Left renal cortex interstitium (tissue), 4 donors: ENCODE measurements around the gene C1QC. TPM values are rescaled to one million over a fixed set of nuclear protein-coding genes. Genes with fewer than 3 reads are reported as not detected.
"Not testable (repeated sequence)": the region's sequence is repeated elsewhere in the genome, so short reads cannot be mapped to it uniquely, and the experiment has no call there.

Experiments
- DNase-seq, 4 donors: peaks; one replicate each; pipeline ENCODE4 v3.0.0-alpha.2; 2013; ENCODE audit warnings: low read depth in 4 of 4, low spot score in 2 of 4, missing footprints in 1 of 4
- polyA plus RNA-seq, 4 donors: library from polyadenylated mRNA; unstranded; fragments of 120-200 nt; gene quantifications; one replicate each; pipeline ENCODE4 v1.2.1, GENCODE V29; 2013; ENCODE audit not compliant: insufficient read length in 4 of 4

Gene C1QC
- polyA plus RNA-seq, 4 donors = 9.4 to 20.7 (median 13.2) TPM

GRCh38 chr1:22645931-22646330, 2.5 kb downstream of the C1QC start:
- no peak for DNase-seq

- DNase-seq = no peak
These were observed 3.0 kb downstream of the C1QC start for GRCh38 chr1:22646384-22646783.

- DNase-seq = no peak
These were observed 6.8 kb downstream of the C1QC start for GRCh38 chr1:22650089-22650693.

GRCh38 chr1:22651941-22652856, 8.8 kb downstream of the C1QC start:
- DNase-seq = no peak

- DNase-seq = no peak
These were observed 9.5 kb downstream of the C1QC start, which contains the start of gene C1QB for GRCh38 chr1:22652881-22653316. Gene C1QB (plus strand): TSS chr1:22653236. CDS start chr1:22659463, 6,227 bp downstream.

GRCh38 chr1:22654692-22655091, 11.3 kb downstream of the C1QC start:
- no peak for DNase-seq

GRCh38 chr1:22658385-22659163, 15.1 kb downstream of the C1QC start:
- no peak for DNase-seq

- DNase-seq = no peak
These were observed 17.3 kb downstream of the C1QC start for GRCh38 chr1:22660716-22661241.

GRCh38 chr1:22661880-22662279, 18.4 kb downstream of the C1QC start:
- no peak for DNase-seq

GRCh38 chr1:22662318-22662717, 18.9 kb downstream of the C1QC start:
- no peak for DNase-seq

- DNase-seq = no peak
These were observed 19.6 kb downstream of the C1QC start for GRCh38 chr1:22662986-22663408.

- no peak for DNase-seq
These were observed 22.3 kb downstream of the C1QC start for GRCh38 chr1:22665752-22666151.

GRCh38 chr1:22666412-22666811, 23.0 kb downstream of the C1QC start:
- no peak for DNase-seq

- DNase-seq = not testable (repeated sequence)
These were observed 25.4 kb downstream of the C1QC start for GRCh38 chr1:22668840-22669239.

- no peak for DNase-seq
These were observed 27.0 kb downstream of the C1QC start for GRCh38 chr1:22670352-22670975.

- DNase-seq = no peak
These were observed 28.6 kb downstream of the C1QC start for GRCh38 chr1:22671999-22672398.

GRCh38 chr1:22673486-22674409, 30.3 kb downstream of the C1QC start:
- DNase-seq = peak in 1 of 4 donors; percentile 44

GRCh38 chr1:22674410-22674749, 30.9 kb downstream of the C1QC start:
- DNase-seq = no peak

- DNase-seq = not testable (repeated sequence)
These were observed 32.7 kb downstream of the C1QC start for GRCh38 chr1:22676151-22676550.
